Muscle layer of colon (tissue), 2 donors: Measurements from ENCODE around the gene PCGF3.
A peak's percentile ranks its signal among the peaks of the same experiment; 100 is the strongest.
"Not testable (repeated sequence)": the region's sequence is repeated elsewhere in the genome, so short reads cannot be mapped to it uniquely, and the experiment has no call there.

ENCODE experiments used
- H3K27ac ChIP-seq: one replicate; pipeline ENCODE4 v1.7.0; 2013; ENCODE audit warnings: low read depth, mild to moderate bottlenecking, low read length, moderate library complexity
- H3K27me3 ChIP-seq, 2 donors: one replicate each; pipeline ENCODE4 v1.7.0; 2013; ENCODE audit warnings: low read length in 2 of 2, mild to moderate bottlenecking in 2 of 2; ENCODE audit not compliant: insufficient read depth in 2 of 2, control insufficient read depth in 1 of 2
- H3K36me3 ChIP-seq: one replicate; pipeline ENCODE4 v1.7.0; 2013; ENCODE audit warnings: mild to moderate bottlenecking, low read length; ENCODE audit not compliant: insufficient read depth
- H3K4me1 ChIP-seq: one replicate; pipeline ENCODE4 v1.7.0; 2013; ENCODE audit warnings: mild to moderate bottlenecking, low read length; ENCODE audit not compliant: insufficient read depth
- H3K4me3 ChIP-seq, 2 donors: one replicate each; pipeline ENCODE4 v1.7.0; 2013; ENCODE audit warnings: low read length in 2 of 2, low read depth in 1 of 2, mild to moderate bottlenecking in 1 of 2, moderate library complexity in 1 of 2
- H3K9ac ChIP-seq: one replicate; pipeline ENCODE4 v1.7.0; 2013; ENCODE audit warnings: low read length
- H3K9me3 ChIP-seq: one replicate; pipeline ENCODE4 v1.7.0; 2013; ENCODE audit warnings: mild to moderate bottlenecking, low read length
- donor health status: abdominal sarcoma.
- donor health status: Adenocarcinoma of cecum.

PCGF3 gene

DNA sequence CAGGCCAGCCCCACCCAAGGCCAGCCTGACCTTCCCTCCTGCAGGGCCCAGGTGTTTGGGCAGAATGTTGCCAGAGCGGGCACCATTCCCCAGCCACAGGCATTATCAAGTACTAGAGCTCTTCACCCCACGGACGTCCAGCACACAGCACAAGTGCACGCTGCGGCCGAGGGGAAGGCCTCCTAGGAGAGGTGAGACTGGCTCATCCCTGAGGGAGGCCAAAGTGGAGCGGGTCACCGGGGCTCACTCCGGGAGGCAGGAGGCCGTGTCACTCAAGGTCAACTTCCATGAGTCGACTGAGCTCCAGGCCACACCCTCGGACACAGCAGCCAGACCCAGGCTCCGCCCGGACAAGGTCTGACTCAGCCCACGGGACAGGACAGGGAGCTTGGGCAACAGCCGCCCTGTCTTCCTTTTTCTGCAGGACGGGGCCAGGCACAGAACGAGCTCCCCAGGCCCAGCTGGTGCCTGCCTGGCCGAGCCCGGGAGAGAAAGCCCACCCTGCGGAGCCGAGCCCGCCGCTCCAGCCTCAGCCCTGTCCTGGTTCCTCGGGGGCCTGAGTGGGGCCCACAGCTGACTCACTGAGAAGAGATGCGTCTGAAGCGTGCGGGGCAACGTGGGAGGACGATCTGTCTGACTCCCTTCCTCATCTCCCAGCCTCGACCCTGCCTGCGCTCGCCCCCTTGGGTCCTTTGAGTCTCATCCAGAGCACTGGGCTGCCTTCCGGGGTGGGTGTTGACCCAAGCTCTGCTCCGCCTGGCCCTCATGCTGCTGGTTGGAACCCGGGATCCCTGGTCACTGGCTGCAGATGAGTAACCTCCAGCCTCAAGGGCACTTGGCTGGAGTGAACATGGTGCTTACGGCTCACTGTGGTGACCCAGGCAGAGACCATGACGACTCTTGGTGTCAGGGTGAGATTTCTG, 18.3 kb upstream of the PCGF3 start:
- H3K36me3 ChIP-seq, result no peaks in the 10 kb centered on the region
- H3K4me3 ChIP-seq, result peak overlapping the region in 1 of 2 donors; percentile 9
- H3K9me3 ChIP-seq, result no peaks in the 10 kb centered on the region
- H3K27me3 ChIP-seq, result peaks cover 0 to 31% of the 10 kb centered on the region in 2 donors
- no peak overlapping the region for H3K27ac ChIP-seq
- no peak overlapping the region for H3K9ac ChIP-seq
- peaks cover 11% of the 10 kb centered on the region for H3K4me1 ChIP-seq

DNA sequence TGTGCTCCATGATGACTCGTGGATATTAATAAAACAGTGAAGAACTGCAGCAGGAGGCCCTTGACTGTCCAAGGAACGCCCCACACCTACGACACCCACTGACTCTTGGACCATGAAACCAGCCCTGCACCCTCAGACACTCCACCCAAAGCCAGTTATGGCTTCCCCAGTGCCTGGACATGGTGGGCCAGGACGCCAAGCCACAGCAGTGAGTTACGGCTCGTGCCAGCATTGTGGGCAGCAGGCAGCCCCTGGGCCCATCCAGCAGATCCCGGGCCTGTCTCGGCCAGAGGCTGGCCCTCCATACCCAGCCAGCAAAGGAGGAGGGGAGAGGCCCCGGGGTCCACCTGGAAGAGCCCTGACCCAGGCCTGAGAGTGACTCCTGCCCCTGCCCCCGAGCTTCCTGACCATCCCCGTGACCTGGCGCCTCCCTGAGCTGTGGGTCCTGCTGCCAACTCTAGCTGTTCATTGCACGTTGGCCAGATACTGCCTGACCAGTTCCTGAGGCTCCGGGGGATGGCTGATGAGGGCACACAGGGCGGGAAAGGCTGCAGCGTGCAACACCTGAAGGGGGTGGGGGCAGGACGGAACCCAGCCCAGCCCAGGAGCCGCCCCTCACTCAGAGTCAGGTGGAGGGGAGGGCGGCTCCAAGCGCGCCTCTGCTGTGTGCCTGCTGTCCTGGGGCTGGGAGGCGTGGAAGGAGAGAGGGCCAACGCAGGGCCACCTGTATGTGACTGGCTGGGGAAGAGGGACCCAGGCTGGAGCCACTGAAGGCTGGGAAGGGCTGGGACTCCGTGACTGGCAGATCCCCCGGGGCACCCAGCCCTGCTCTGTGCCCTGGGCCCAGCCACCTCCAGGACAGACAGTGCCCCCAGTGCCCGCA, 17.4 kb upstream of the PCGF3 start:
- Histone ChIP-seq H3K27me3 (peaks cover 0 to 23% of the 10 kb centered on the region in 2 donors), H3K4me1 (peaks cover 11% of the 10 kb centered on the region)

GRCh38 chr4:688854-689681, 16.6 kb upstream of the PCGF3 start, which contains the start of gene SLC49A3:
Gene SLC49A3 (minus strand): TSS chr4:689151. CDS start chr4:689127, 24 bp downstream.
- Histone ChIP-seq H3K36me3 (no peaks in the 10 kb centered on the region), H3K27me3 (peaks cover 0 to 19% of the 10 kb centered on the region in 2 donors), H3K4me3 (peak within 1 kb of the TSS; percentile 38), H3K4me1 (peaks cover 11% of the 10 kb centered on the region), H3K9me3 (no peaks in the 10 kb centered on the region), H3K9ac (no peak within 1 kb of the TSS), H3K27ac (peak within 1 kb of the TSS; percentile 75)

More for the DNA sequence above, 17.4 kb upstream of the PCGF3 start:
- Histone ChIP-seq H3K4me3 (peak overlapping the region; percentile 38), H3K36me3 (no peaks in the 10 kb centered on the region), H3K9ac (no peak overlapping the region), H3K9me3 (no peaks in the 10 kb centered on the region), H3K27ac (peak overlapping the region; percentile 75)

DNA sequence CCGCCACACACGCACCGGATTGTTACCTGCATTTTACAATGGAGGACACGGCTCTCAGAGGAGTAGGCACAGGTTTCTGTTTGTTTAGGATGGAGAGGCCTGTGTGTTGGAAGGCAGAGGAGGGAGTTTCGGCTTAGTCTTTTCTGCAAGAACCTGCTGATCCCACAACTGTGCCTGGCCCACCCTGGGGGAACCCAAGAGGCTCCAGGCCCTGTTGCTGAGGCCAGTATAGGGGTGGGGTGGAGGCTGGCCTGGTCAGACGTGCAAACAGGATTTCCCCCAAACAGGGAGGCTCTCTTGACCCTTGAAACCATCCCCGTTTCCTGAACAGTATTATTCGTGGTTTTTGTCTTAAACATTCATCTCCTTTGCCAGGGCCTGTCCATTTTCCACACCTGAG, 15.9 kb upstream of the PCGF3 start:
- peak overlapping the region in 1 of 2 donors; percentile 38 for H3K4me3 ChIP-seq
- no peaks in the 10 kb centered on the region for H3K9me3 ChIP-seq
- no peaks in the 10 kb centered on the region for H3K36me3 ChIP-seq
- H3K27me3 ChIP-seq, result peaks cover 0 to 16% of the 10 kb centered on the region in 2 donors
- peaks cover 11% of the 10 kb centered on the region for H3K4me1 ChIP-seq
- H3K9ac ChIP-seq, result no peak overlapping the region
- no peak overlapping the region for H3K27ac ChIP-seq

DNA sequence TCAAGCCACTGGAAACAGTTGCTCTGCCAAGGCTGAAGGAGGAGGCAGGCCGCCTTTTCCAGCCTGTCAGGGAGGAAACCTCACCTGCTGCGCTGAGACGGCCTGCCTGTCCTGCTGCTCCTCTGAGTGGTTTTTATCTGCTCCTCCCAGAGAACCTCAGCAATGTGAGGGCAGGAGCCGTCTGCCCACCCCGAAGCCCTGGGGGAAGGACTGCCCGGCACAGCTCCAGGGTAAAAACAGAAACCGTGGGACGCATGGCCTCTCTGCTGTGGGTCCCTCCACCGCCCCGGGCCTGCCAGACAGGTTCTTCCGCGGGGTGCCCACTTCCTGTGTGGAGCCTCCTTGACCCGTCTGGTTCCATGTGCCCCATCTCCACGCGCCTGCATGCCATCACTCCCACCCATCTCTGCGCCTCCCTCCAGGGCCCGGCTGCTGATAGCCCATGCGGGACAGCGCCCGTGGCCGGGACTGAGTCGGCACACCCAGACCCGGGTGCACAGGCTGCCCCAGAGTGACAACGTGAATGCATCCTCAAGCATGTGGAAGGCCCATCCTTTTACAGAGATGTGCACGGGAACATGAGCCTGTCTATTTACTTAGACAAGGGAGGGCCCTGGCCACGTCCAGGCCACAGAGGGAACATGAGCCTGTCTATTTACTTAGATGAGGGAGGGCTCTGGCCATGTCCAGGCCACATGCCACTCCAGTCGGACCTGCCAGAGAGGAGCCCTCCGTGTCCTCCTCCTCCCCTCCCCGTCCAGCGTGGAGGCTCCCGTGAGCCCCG, 12.7 kb upstream of the PCGF3 start:
- Histone ChIP-seq H3K4me3 (no peak overlapping the region), H3K9ac (no peak overlapping the region), H3K9me3 (no peaks in the 10 kb centered on the region), H3K27ac (no peak overlapping the region), H3K36me3 (no peaks in the 10 kb centered on the region), H3K4me1 (peaks cover 9% of the 10 kb centered on the region), H3K27me3 (peaks cover 0 to 16% of the 10 kb centered on the region in 2 donors)

GRCh38 chr4:694341-694940, 11.2 kb upstream of the PCGF3 start:
- not testable (repeated sequence) for H3K27me3 ChIP-seq, H3K9me3 ChIP-seq, H3K27ac ChIP-seq, H3K36me3 ChIP-seq, H3K9ac ChIP-seq, H3K4me1 ChIP-seq, H3K4me3 ChIP-seq

DNA sequence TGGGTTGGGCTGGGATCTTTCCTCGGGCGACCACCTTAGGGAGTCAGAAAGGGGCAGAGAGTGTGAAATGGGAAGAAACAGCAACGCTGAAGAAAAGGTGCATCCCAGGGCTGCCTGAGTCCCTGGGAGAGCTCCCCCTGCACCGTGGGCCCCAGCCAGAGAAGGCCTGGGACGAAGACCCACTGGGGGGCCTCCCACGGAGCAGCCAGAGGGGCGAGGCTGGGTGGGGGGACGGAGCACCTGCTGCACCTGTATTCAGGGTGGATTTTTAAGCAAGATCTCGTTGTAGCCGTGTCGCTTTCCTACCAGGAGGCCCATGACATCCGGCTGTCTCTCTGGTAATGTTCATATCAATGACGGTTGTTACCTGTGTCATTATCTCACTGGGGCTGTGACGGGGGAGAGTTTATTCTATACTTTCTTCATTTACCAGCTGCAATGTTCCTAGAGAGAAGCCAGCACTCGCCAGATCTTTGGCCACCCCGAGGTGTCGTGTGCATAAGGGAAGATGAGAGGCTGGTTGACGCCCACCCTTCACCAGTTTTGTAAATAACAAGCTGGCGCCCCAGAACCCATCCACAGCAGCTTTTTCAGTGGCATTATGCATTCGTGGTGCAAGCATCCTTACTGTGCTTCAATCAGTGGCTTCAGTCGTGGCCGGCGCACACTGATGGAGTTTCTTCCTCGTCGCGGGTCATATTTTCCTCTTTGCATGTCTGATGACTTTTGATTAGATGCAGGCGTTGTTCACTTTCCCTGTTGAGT, 5.6 kb upstream of the PCGF3 start:
- no peak overlapping the region for H3K4me3 ChIP-seq
- no peaks in the 10 kb centered on the region for H3K27me3 ChIP-seq
- no peak overlapping the region for H3K9ac ChIP-seq
- peaks cover 2% of the 10 kb centered on the region for H3K4me1 ChIP-seq
- H3K9me3 ChIP-seq, result no peaks in the 10 kb centered on the region
- H3K27ac ChIP-seq, result no peak overlapping the region
- no peaks in the 10 kb centered on the region for H3K36me3 ChIP-seq

- Histone ChIP-seq H3K4me1 (peaks cover 6% of the 10 kb centered on the region), H3K27me3 (no peaks in the 10 kb centered on the region), H3K9ac (no peak overlapping the region), H3K4me3 (no peak overlapping the region), H3K36me3 (no peaks in the 10 kb centered on the region), H3K27ac (no peak overlapping the region), H3K9me3 (no peaks in the 10 kb centered on the region)
These were observed 4.9 kb upstream of the PCGF3 start for GRCh38 chr4:700587-701264.

DNA sequence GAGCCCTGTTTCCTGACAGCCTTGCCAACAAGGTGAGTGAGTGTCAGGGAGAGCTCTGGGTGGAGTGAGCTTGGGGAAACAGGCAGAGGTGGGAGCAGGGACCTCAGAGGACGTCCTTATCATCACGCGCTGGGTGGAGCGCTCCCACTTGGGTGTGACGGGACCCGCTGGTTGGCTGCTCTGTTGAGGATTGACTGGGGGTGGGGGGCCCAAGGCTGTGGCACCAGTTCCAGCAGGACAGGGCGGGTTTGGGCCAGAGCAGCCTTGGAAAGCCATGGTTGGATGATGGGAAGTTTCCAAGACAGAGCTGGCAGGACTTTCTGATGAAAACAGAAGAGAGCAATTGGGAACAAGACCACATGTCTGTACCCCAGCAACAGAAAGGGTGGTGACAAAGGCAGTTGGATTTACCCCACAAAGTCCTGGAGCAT, 3.0 kb upstream of the PCGF3 start:
- Histone ChIP-seq H3K4me3 (no peak overlapping the region), H3K36me3 (no peaks in the 10 kb centered on the region), H3K9ac (no peak overlapping the region), H3K4me1 (peaks cover 13% of the 10 kb centered on the region), H3K9me3 (no peaks in the 10 kb centered on the region), H3K27me3 (no peaks in the 10 kb centered on the region), H3K27ac (no peak overlapping the region)
